H9 (cell line): ENCODE results near the gene LDLRAD4. TPM values are rescaled to one million over a fixed set of nuclear protein-coding genes. Genes with fewer than 3 reads are reported as not detected.
"Not testable (repeated sequence)": the region's sequence is repeated elsewhere in the genome, so short reads cannot be mapped to it uniquely, and the experiment has no call there.

Source experiments
- DNase-seq: peaks from one replicate; pipeline ENCODE4 v3.0.0-alpha.2; 2017
- H2AFZ ChIP-seq: one replicate; pipeline ENCODE4 v1.6.1; 2013; ENCODE audit warnings: mild to moderate bottlenecking, low read length, control low read depth, moderate library complexity
- H2AK5ac ChIP-seq: 2 replicates; pipeline ENCODE4 v1.6.1; 2013; ENCODE audit warnings: low read length, control low read depth, mixed read lengths; ENCODE audit not compliant: insufficient read length
- H2BK120ac ChIP-seq: one replicate; pipeline ENCODE4 v1.6.1; 2013; ENCODE audit warnings: low read depth, mild to moderate bottlenecking, low read length, control low read depth, inconsistent platforms; ENCODE audit not compliant: poor library complexity, severe bottlenecking
- H2BK12ac ChIP-seq: 2 replicates; pipeline ENCODE4 v1.6.1; 2013; ENCODE audit warnings: low read length, control low read depth, mixed read lengths, low read depth; ENCODE audit not compliant: insufficient read length
- H2BK15ac ChIP-seq: 2 replicates; pipeline ENCODE4 v1.6.1; 2013; ENCODE audit warnings: low read depth, low read length, control low read depth
- H2BK20ac ChIP-seq: one replicate; pipeline ENCODE4 v1.6.1; 2013; ENCODE audit warnings: low read depth, mild to moderate bottlenecking, low read length, control low read depth, inconsistent platforms; ENCODE audit not compliant: poor library complexity, severe bottlenecking
- H2BK5ac ChIP-seq: 2 replicates; pipeline ENCODE4 v1.6.1; 2013; ENCODE audit warnings: low read length, control low read depth, mixed read lengths; ENCODE audit not compliant: insufficient read length
- H3K14ac ChIP-seq: 2 replicates; pipeline ENCODE4 v1.6.1; 2013; ENCODE audit warnings: low read length, control low read depth; ENCODE audit not compliant: insufficient read depth
- H3K18ac ChIP-seq: 2 replicates; pipeline ENCODE4 v1.6.1; 2013; ENCODE audit warnings: low read depth, mild to moderate bottlenecking, mixed read lengths, low read length, control low read depth; ENCODE audit not compliant: insufficient read length
- H3K23ac ChIP-seq: 2 replicates; pipeline ENCODE4 v1.6.1; 2013; ENCODE audit warnings: low read length, control low read depth, mixed read lengths, low read depth; ENCODE audit not compliant: insufficient read length
- H3K23me2 ChIP-seq: 2 replicates; pipeline ENCODE4 v1.6.1; 2013; ENCODE audit warnings: low read depth, mild to moderate bottlenecking, mixed read lengths, low read length, control low read depth; ENCODE audit not compliant: insufficient read length, poor library complexity, severe bottlenecking
- H3K27ac ChIP-seq: 2 replicates; pipeline ENCODE4 v1.5.1; 2013; ENCODE audit warnings: low read length, control low read depth, mixed read lengths, low read depth; ENCODE audit not compliant: insufficient read length
- H3K27me3 ChIP-seq: 2 replicates; pipeline ENCODE4 v1.6.1; 2013; ENCODE audit warnings: low read length, control low read depth, inconsistent platforms; ENCODE audit not compliant: insufficient read depth
- H3K4ac ChIP-seq: 2 replicates; pipeline ENCODE4 v1.6.1; 2013; ENCODE audit warnings: low read depth, mild to moderate bottlenecking, control low read depth, inconsistent platforms, low read length, moderate library complexity
- H3K4me1 ChIP-seq: 2 replicates; pipeline ENCODE4 v1.6.1; 2013; ENCODE audit warnings: low read length, control low read depth, inconsistent platforms; ENCODE audit not compliant: insufficient read depth
- H3K4me2 ChIP-seq: 2 replicates; pipeline ENCODE4 v1.6.1; 2013; ENCODE audit warnings: low read length, control low read depth, mixed read lengths; ENCODE audit not compliant: insufficient read length, insufficient read depth
- H3K56ac ChIP-seq: 2 replicates; pipeline ENCODE4 v1.6.1; 2013; ENCODE audit warnings: low read depth, mild to moderate bottlenecking, mixed read lengths, low read length, control low read depth; ENCODE audit not compliant: insufficient read length
- H3K79me1 ChIP-seq: 2 replicates; pipeline ENCODE4 v1.6.1; 2013; ENCODE audit warnings: low read depth, mild to moderate bottlenecking, moderate library complexity, low read length, control low read depth, inconsistent platforms; ENCODE audit not compliant: insufficient read depth, poor library complexity, severe bottlenecking
- H3K79me2 ChIP-seq: 2 replicates; pipeline ENCODE4 v1.6.1; 2013; ENCODE audit warnings: low read length, control low read depth, inconsistent platforms; ENCODE audit not compliant: insufficient read depth
- H3K9ac ChIP-seq: 2 replicates; pipeline ENCODE4 v1.6.1; 2013; ENCODE audit warnings: low read length, control low read depth, mixed read lengths; ENCODE audit not compliant: insufficient read length; ENCODE audit errors: extremely low read depth
- H3K9me3 ChIP-seq: one replicate; pipeline ENCODE4 v1.6.1; 2013; ENCODE audit warnings: low read depth, low read length, inconsistent platforms; ENCODE audit not compliant: control insufficient read depth
- H3T11ph ChIP-seq: one replicate; pipeline ENCODE4 v1.6.1; 2013; ENCODE audit warnings: mild to moderate bottlenecking, low read length, control low read depth, inconsistent platforms
- H4K20me1 ChIP-seq: one replicate; pipeline ENCODE4 v1.6.1; 2013; ENCODE audit not compliant: control insufficient read depth, insufficient read length, insufficient read depth
- H4K5ac ChIP-seq: 2 replicates; pipeline ENCODE4 v1.6.1; 2013; ENCODE audit warnings: low read depth, mild to moderate bottlenecking, mixed read lengths, low read length, control low read depth; ENCODE audit not compliant: insufficient read length
- H4K8ac ChIP-seq: replicated peaks from 2 replicates; pipeline ENCODE4 v1.6.1; 2013; ENCODE audit warnings: low read length, control low read depth, mixed read lengths, low read depth; ENCODE audit not compliant: insufficient read length
- H4K91ac ChIP-seq: 2 replicates; pipeline ENCODE4 v1.6.1; 2013; ENCODE audit warnings: low read depth, mild to moderate bottlenecking, moderate library complexity, mixed read lengths, low read length, control low read depth; ENCODE audit not compliant: insufficient read length
- H3K27ac Mint-ChIP-seq, 3 experiments: 2 replicates in 2 of 3; 3 replicates in 1 of 3; pipeline ENCODE4 v1.8.0; 2020 to 2021; ENCODE audit warnings: mixed read lengths in 3 of 3, mild to moderate bottlenecking in 1 of 3, moderate library complexity in 1 of 3
- H3K27me3 Mint-ChIP-seq: 2 replicates; pipeline ENCODE4 v1.8.0; 2021; ENCODE audit warnings: low read depth, mild to moderate bottlenecking, moderate library complexity, mixed read lengths
- H3K36me3 Mint-ChIP-seq, 3 experiments: 2 replicates in 2 of 3; 3 replicates in 1 of 3; pipeline ENCODE4 v1.8.0; 2020 to 2021; ENCODE audit warnings: low read depth in 3 of 3, mixed read lengths in 3 of 3; ENCODE audit not compliant: insufficient read depth in 1 of 3
- H3K4me1 Mint-ChIP-seq, 2 experiments: 2 replicates each; pipeline ENCODE4 v1.8.0; 2020; ENCODE audit warnings: mixed read lengths in 2 of 2
- H3K4me3 Mint-ChIP-seq, 2 experiments: 2 replicates in 1 of 2; 3 replicates in 1 of 2; pipeline ENCODE4 v1.8.0; 2020 to 2021; ENCODE audit warnings: mild to moderate bottlenecking in 2 of 2, mixed read lengths in 2 of 2, moderate library complexity in 1 of 2
- H3K9me3 Mint-ChIP-seq, 2 experiments: 2 replicates in 1 of 2; 3 replicates in 1 of 2; pipeline ENCODE4 v1.8.0; 2020; ENCODE audit warnings: mild to moderate bottlenecking in 2 of 2, mixed read lengths in 2 of 2, moderate library complexity in 1 of 2
- WGBS: extraction: QIAGEN DNeasy Blood & Tissue Kit; methylation state at CpG from one replicate; pipeline ENCODE4 v1.1.7; 2013; ENCODE audit warnings: missing lambda C conversion rate, low lambda C conversion rate, mixed read lengths; ENCODE audit not compliant: insufficient read length; ENCODE audit errors: extremely low coverage; 5-methylcytosine and 5-hydroxymethylcytosine counted together
- total RNA-seq: library from RNA; stranded (reverse); gene quantifications from 2 replicates; pipeline ENCODE4 v1.2.1, GENCODE V29; 2021
- TF ChIP-seq, protein P1 (sequence below): fragments of 200-600 bp; sonication (generic); conservative IDR thresholded peaks from 3 replicates; pipeline ENCODE4 v1.8.0; 2021; ENCODE audit warnings: antibody characterized with exemption, mild to moderate bottlenecking

LDLRAD4 gene
- total RNA-seq, 1 experiment from 2014 or later = 3.9 TPM

DNA sequence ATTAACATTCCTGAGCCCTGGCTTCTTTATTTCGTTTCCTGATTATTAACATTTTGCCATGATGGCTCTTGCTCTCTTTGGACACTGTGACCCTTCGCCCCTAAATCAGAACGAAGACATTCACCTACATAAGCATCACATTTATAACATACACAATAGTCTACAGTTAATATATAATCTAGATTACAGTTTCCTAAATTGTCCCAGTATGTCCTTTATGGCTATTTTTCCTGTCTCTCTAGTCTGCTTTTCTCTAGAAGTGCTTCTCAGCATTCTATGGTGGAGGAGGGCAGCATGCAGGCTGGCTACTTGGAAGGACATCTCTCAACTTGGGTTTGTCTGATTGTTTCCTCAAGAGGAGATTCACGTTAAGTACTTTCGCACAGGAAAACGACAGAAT is 457.9 kb downstream of the LDLRAD4 start:
- Histone ChIP-seq H3K79me2 (no peaks in the 10 kb centered on the region; the same call in 1 of the 2 replicates), H3K4me2 (no peak overlapping the region), H3K56ac (no peak overlapping the region), H3K27me3 (no peaks in the 10 kb centered on the region), H2BK5ac (no peak overlapping the region), H3K23me2 (no peaks in the 10 kb centered on the region), H3K79me1 (no peaks in the 10 kb centered on the region), H3K4ac (no peak overlapping the region), H4K20me1 (no peaks in the 10 kb centered on the region), H2BK20ac (no peak overlapping the region), H3K4me1 (no peaks in the 10 kb centered on the region), H2AK5ac (no peak overlapping the region), H2BK15ac (no peak overlapping the region), H3K18ac (no peak overlapping the region), H3T11ph (no peak overlapping the region), H4K5ac (no peak overlapping the region), H2BK120ac (no peak overlapping the region), H4K8ac (no peak overlapping the region), H4K91ac (no peak overlapping the region), H3K9ac (no peak overlapping the region), H3K14ac (no peak overlapping the region), H3K23ac (no peak overlapping the region), H3K27ac (no peak overlapping the region), H2AFZ (no peak overlapping the region), H3K9me3 (peaks cover 4% of the 10 kb centered on the region), H2BK12ac (no peak overlapping the region)
- Mint-ChIP-seq H3K27ac (no peak overlapping the region; a peak in 1 of 7 replicates), H3K4me3 (no peak overlapping the region), H3K9me3 (peaks cover 20 to 33% of the 10 kb centered on the region in 2 experiments), H3K36me3 (peaks cover 20 to 22% (median 21%) of the 10 kb centered on the region in 3 experiments), H3K4me1 (0 out of 4 replicates have a peak, but pooled peaks cover 0 to 4% of the 10 kb centered on the region in 2 experiments), H3K27me3 (no peaks in the 10 kb centered on the region)
- no peak for DNase-seq
- WGBS = no CpG with 5 or more reads among the region's 6 CpGs
- TF ChIP-seq, protein P1, sequence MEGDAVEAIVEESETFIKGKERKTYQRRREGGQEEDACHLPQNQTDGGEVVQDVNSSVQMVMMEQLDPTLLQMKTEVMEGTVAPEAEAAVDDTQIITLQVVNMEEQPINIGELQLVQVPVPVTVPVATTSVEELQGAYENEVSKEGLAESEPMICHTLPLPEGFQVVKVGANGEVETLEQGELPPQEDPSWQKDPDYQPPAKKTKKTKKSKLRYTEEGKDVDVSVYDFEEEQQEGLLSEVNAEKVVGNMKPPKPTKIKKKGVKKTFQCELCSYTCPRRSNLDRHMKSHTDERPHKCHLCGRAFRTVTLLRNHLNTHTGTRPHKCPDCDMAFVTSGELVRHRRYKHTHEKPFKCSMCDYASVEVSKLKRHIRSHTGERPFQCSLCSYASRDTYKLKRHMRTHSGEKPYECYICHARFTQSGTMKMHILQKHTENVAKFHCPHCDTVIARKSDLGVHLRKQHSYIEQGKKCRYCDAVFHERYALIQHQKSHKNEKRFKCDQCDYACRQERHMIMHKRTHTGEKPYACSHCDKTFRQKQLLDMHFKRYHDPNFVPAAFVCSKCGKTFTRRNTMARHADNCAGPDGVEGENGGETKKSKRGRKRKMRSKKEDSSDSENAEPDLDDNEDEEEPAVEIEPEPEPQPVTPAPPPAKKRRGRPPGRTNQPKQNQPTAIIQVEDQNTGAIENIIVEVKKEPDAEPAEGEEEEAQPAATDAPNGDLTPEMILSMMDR = no peak

DNA sequence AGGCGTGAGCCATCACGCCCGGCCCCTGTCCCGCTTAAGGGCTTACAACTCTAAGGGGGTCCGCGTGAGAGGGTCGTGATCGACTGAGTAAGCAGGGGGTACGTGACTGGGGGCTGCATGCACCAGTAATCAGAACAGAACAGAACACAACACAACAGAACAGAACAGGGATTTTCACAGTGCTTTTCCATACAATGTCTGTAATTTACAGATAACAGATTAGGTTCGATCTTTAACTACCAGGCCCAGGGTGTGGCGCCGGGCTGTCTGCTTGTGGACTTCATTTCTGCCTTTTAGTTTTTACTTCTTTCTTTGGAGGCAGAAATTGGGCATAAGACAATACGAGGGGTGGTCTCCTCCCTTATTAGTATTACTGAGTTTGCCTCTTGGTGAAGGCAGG is 458.8 kb downstream of the LDLRAD4 start:
- H2BK120ac ChIP-seq, H4K20me1 ChIP-seq, H3K27me3 Mint-ChIP-seq, H2AK5ac ChIP-seq, H3K4me1 ChIP-seq, DNase-seq, H3K9ac ChIP-seq, H3K18ac ChIP-seq, H2BK5ac ChIP-seq, H4K91ac ChIP-seq, H3K23ac ChIP-seq, H3K56ac ChIP-seq, H3K4me1 Mint-ChIP-seq, H3K79me2 ChIP-seq, H4K5ac ChIP-seq, H3K4me2 ChIP-seq, H3K79me1 ChIP-seq, H3K9me3 ChIP-seq, H2BK20ac ChIP-seq, H3K4me3 Mint-ChIP-seq, H4K8ac ChIP-seq, H3T11ph ChIP-seq, H2AFZ ChIP-seq, H2BK12ac ChIP-seq, H3K27ac Mint-ChIP-seq, H2BK15ac ChIP-seq, H3K4ac ChIP-seq, H3K27me3 ChIP-seq, H3K23me2 ChIP-seq, H3K14ac ChIP-seq, H3K27ac ChIP-seq: not testable (repeated sequence)
- WGBS = no CpG with 5 or more reads among the region's 13 CpGs
- Mint-ChIP-seq H3K36me3 (peaks cover 20 to 22% (median 21%) of the 10 kb centered on the region in 3 experiments), H3K9me3 (peaks cover 20 to 33% of the 10 kb centered on the region in 2 experiments)
